Measurements from ENCODE around the gene SLCO4A1. TPM values are rescaled to one million over a fixed set of nuclear protein-coding genes. Genes with fewer than 3 reads are reported as not detected.

The SLCO4A1 gene
- total and polyA plus RNA-seq, 7 donors: 3.6 to 26.3 (median 5.7) TPM

DNA sequence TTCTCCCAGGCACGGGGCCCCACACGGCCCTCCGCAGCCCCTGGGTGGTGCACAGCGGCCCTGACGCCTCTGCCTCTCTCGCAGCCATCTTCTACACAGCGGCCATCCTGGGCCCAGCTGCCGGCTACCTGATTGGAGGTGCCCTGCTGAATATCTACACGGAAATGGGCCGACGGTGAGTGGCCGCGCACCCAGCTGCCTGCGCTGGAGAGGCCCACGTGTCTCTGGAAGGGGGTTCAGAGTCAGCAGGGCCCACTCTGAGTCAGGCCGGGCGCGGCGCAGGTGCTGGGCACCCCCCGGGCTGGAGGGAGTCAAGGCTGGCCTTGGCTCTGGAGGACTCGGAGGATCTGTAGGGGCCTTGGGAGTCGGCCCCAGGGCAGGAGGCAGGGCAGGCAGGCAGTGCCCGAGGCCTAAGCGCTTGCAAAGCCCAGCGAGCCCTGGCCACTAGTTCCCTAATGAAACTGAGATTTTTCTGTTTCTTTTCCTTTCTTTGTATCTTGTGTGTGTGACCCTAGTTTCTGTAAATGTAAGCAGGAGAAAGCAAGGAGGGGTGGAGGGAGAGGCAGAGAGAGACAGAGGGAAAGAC is 16.4 kb downstream of the SLCO4A1 start:
- H3K4me3 ChIP-seq: no peak overlapping the region
- peaks cover 0 to under 1% (median 0%) of the 10 kb centered on the region in 4 donors for H3K4me1 ChIP-seq
- WGBS, 2 donors: 89 to 90% methylated on average over 25 of the region's 25 CpGs
- H3K36me3 ChIP-seq: no peaks in the 10 kb centered on the region
- no peak overlapping the region for H3K27ac ChIP-seq
- intact Hi-C loops (cut with DNase I): loop anchor here (10.0 kb wide), 1 partner anchor 276 kb away; the partner anchor contains the start of gene GID8
- H3K27me3 ChIP-seq: no peaks in the 10 kb centered on the region
- TF ChIP-seq POLR2AphosphoS5 (IDR thresholded peaks at IDR 0.05) (no peak), POLR2A (IDR thresholded peaks at IDR 0.05) (no peak), EP300 (IDR thresholded peaks at IDR 0.05) (no peak)
- TF ChIP-seq, protein P1, sequence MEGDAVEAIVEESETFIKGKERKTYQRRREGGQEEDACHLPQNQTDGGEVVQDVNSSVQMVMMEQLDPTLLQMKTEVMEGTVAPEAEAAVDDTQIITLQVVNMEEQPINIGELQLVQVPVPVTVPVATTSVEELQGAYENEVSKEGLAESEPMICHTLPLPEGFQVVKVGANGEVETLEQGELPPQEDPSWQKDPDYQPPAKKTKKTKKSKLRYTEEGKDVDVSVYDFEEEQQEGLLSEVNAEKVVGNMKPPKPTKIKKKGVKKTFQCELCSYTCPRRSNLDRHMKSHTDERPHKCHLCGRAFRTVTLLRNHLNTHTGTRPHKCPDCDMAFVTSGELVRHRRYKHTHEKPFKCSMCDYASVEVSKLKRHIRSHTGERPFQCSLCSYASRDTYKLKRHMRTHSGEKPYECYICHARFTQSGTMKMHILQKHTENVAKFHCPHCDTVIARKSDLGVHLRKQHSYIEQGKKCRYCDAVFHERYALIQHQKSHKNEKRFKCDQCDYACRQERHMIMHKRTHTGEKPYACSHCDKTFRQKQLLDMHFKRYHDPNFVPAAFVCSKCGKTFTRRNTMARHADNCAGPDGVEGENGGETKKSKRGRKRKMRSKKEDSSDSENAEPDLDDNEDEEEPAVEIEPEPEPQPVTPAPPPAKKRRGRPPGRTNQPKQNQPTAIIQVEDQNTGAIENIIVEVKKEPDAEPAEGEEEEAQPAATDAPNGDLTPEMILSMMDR (IDR thresholded peaks at IDR 0.05): no peak
- no peaks in the 10 kb centered on the region for H3K9me3 ChIP-seq
- no peak for DNase-seq

DNA sequence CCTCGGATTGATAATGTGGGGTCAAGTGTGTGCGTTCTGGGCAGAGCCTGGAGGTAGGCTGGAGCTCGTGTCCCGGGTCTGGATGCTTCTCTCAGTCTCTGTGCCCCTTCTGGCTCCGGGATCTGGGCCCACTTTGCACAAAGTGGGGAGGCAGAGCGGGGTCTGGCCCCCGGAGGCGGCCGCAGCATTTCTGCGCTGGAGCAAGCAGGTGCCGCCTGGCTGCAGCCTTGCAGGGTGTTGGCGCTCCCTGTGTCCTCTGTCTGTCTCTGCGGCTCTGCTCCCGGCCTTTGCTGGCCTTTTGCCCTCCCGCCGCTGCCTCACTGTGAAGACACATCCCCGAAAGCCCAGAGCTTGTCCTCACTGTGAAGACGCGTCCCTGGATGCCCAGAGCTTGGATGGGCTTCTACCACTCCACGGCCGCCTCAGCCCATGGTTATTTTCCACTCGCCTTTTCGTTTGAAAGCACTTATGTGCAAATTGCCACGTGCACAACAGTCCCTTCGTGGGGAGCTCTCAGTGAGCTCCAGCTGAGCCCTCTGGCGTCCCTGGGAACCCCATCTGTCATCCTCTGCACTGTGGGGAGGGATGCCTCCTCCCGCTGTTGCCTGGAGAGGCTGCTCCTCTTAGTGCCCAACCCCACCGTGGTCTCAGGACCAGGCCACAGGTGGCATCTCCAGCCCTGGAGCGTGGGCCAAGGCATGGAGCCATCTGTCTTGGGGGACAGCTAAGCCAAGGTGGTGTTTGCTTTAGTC is 17.4 kb downstream of the SLCO4A1 start:
- no peak for TF ChIP-seq POLR2AphosphoS5 (IDR thresholded peaks at IDR 0.05)
- no peak for TF ChIP-seq POLR2A (IDR thresholded peaks at IDR 0.05)
- TF ChIP-seq EP300 (IDR thresholded peaks at IDR 0.05): no peak
- TF ChIP-seq, protein P1 (IDR thresholded peaks at IDR 0.05): no peak
- no peak for DNase-seq
- WGBS, 2 donors: 92 to 93% methylated on average over 29 of the region's 29 CpGs
- H3K36me3 ChIP-seq: no peaks in the 10 kb centered on the region
- intact Hi-C loops (cut with DNase I): loop anchor here (10.0 kb wide), 1 partner anchor 275 kb away; the partner anchor contains the start of gene GID8
- H3K27ac ChIP-seq: no peak overlapping the region
- H3K9me3 ChIP-seq: no peaks in the 10 kb centered on the region
- no peak overlapping the region for H3K4me3 ChIP-seq
- H3K4me1 ChIP-seq: no peaks in the 10 kb centered on the region
- no peaks in the 10 kb centered on the region for H3K27me3 ChIP-seq

DNA sequence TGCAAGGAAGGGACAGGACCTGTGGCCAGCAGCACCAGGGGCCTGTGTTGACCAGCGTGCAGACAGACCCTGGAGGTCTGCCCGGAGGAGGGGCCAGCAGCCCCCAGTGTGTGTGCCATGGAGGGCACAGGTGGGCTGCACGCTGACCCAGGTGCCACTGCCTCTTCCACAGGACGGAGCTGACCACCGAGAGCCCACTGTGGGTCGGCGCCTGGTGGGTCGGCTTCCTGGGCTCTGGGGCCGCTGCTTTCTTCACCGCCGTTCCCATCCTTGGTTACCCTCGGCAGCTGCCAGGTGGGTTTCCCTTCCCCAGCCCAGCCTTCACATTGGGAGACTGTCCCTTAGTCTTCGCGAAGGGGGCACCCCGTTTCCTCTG is 17.9 kb downstream of the SLCO4A1 start:
- no peak for DNase-seq
- H3K4me3 ChIP-seq: no peak overlapping the region
- intact Hi-C loops (cut with DNase I): no loop called here
- TF ChIP-seq POLR2A (IDR thresholded peaks at IDR 0.05) (no peak), POLR2AphosphoS5 (IDR thresholded peaks at IDR 0.05) (no peak), EP300 (IDR thresholded peaks at IDR 0.05) (no peak)
- TF ChIP-seq, protein P1 (IDR thresholded peaks at IDR 0.05): no peak
- no peaks in the 10 kb centered on the region for H3K27me3 ChIP-seq
- H3K9me3 ChIP-seq: no peaks in the 10 kb centered on the region
- H3K36me3 ChIP-seq: no peaks in the 10 kb centered on the region
- no peak overlapping the region for H3K27ac ChIP-seq
- no peaks in the 10 kb centered on the region for H3K4me1 ChIP-seq
- WGBS, 2 donors: 95 to 96% methylated on average over 15 of the region's 15 CpGs

DNA sequence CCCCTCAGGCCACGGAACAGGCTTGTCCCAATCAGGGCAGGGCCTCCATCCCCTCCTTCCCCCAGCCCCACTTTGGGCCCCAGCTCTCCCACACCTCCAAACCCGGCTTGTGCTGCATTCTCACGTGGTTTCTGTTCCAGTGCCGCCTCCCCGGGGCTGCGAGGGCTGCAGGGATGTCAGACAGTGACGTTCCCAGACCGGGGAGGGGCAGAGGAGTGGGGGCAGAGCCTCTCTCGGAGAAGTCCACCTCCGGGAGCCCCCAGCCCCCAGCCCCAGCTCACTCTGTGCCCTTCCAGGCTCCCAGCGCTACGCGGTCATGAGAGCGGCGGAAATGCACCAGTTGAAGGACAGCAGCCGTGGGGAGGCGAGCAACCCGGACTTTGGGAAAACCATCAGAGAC is 18.5 kb downstream of the SLCO4A1 start:
- Histone ChIP-seq H3K9me3 (no peaks in the 10 kb centered on the region), H3K4me3 (no peak overlapping the region), H3K36me3 (no peaks in the 10 kb centered on the region), H3K4me1 (no peaks in the 10 kb centered on the region), H3K27me3 (no peaks in the 10 kb centered on the region), H3K27ac (no peak overlapping the region)
- WGBS, 2 donors: 86 to 87% methylated on average over 18 of the region's 18 CpGs
- TF ChIP-seq, protein P1 (IDR thresholded peaks at IDR 0.05): no peak
- TF ChIP-seq POLR2AphosphoS5 (IDR thresholded peaks at IDR 0.05) (no peak), POLR2A (IDR thresholded peaks at IDR 0.05) (no peak), EP300 (IDR thresholded peaks at IDR 0.05) (no peak)
- no peak for DNase-seq
- intact Hi-C loops (cut with DNase I): no loop called here

Data from sigmoid colon (tissue), 7 donors.